Right lobe of liver (tissue), 4 donors: Measurements from ENCODE around the gene ARNT2.

Experiments
- POLR2A ChIP-seq: fragments of 450-650 bp; IDR thresholded peaks from one replicate; pipeline ENCODE4 v1.6.1; 2017; ENCODE audit warnings: antibody characterized with exemption, mild to moderate bottlenecking
- TF ChIP-seq, protein P1 (sequence below), 4 donors: fragments of 200-600 bp in 3 of 4; fragments of 450-650 bp in 1 of 4; IDR thresholded peaks; one replicate each; pipeline versions ENCODE4 v1.5.1 to v1.8.0; 2016 to 2022; ENCODE audit warnings: antibody characterized with exemption in 4 of 4, mild to moderate bottlenecking in 2 of 4
- donor health status: DM: no; HTN: no; CAD: no.
- donor health status: DM: no; HTN: no; CAD: no.
- donor health status: DM: no; HTN: yes; CAD: no.

- TF ChIP-seq, protein P1, sequence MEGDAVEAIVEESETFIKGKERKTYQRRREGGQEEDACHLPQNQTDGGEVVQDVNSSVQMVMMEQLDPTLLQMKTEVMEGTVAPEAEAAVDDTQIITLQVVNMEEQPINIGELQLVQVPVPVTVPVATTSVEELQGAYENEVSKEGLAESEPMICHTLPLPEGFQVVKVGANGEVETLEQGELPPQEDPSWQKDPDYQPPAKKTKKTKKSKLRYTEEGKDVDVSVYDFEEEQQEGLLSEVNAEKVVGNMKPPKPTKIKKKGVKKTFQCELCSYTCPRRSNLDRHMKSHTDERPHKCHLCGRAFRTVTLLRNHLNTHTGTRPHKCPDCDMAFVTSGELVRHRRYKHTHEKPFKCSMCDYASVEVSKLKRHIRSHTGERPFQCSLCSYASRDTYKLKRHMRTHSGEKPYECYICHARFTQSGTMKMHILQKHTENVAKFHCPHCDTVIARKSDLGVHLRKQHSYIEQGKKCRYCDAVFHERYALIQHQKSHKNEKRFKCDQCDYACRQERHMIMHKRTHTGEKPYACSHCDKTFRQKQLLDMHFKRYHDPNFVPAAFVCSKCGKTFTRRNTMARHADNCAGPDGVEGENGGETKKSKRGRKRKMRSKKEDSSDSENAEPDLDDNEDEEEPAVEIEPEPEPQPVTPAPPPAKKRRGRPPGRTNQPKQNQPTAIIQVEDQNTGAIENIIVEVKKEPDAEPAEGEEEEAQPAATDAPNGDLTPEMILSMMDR (IDR thresholded peaks at IDR 0.05) = no peak
- no peak for TF ChIP-seq POLR2A
Observed at GRCh38 chr15:80576519-80577090, 172.4 kb downstream of the ARNT2 start.
